ENCODE results near the gene ZNF688. TPM values are rescaled to one million over a fixed set of nuclear protein-coding genes. Genes with fewer than 3 reads are reported as not detected.

ZNF688 gene
- total and polyA plus RNA-seq, 2 of the 13 experiments (the other 11 are each of a cell fraction or from before 2014, with no cell fraction given) = 2.4 to 5.4 TPM

DNA sequence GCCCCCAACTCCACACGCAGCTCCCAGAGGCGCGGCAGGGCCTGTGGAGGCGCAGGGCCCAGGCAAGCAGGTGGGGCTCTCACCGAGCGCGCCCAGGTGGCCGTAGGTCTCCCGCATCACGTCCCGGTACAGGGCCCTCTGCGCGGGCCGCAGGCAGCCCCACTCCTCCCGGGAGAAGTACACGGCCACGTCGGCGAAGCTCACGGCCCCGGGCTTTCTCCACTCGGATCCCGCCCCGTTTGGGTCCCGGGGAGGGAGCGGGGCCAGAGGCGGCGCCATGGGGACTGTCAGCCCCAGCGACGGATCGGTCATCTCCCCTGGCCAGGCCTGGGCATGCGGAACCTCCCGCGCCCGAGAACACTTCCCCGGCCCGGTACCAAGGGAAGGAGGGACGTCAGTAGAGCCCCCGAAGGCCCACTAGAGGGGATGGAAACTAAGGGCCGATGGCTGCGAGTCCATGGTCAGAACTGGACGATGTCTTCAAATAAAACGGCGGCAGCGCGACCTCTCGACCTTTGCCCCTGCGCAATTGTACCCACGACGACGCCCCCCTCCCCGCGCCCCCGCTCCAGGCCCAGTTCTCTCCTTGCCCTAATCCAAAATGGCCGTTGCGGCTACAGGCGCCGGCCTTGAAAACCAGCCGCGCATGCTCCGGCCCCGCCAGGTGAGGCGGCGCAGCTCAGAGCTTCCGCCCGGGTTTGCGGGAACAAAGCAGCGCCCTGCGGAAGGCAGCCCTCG, 37.0 kb downstream of the ZNF688 start, which contains the start of gene ZNF747 (continued):
- TF ChIP-seq, protein P1, sequence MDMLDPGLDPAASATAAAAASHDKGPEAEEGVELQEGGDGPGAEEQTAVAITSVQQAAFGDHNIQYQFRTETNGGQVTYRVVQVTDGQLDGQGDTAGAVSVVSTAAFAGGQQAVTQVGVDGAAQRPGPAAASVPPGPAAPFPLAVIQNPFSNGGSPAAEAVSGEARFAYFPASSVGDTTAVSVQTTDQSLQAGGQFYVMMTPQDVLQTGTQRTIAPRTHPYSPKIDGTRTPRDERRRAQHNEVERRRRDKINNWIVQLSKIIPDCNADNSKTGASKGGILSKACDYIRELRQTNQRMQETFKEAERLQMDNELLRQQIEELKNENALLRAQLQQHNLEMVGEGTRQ (IDR thresholded peaks at IDR 0.05; ENCODE audit: low read depth, low read length) = no peak
- TF ChIP-seq, protein P1 (CRISPR knock-in tag; IDR thresholded peaks at IDR 0.05; ENCODE audit: borderline replicate concordance) = peak; percentile 60
- TF ChIP-seq, protein P2, sequence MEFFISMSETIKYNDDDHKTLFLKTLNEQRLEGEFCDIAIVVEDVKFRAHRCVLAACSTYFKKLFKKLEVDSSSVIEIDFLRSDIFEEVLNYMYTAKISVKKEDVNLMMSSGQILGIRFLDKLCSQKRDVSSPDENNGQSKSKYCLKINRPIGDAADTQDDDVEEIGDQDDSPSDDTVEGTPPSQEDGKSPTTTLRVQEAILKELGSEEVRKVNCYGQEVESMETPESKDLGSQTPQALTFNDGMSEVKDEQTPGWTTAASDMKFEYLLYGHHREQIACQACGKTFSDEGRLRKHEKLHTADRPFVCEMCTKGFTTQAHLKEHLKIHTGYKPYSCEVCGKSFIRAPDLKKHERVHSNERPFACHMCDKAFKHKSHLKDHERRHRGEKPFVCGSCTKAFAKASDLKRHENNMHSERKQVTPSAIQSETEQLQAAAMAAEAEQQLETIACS (CRISPR knock-in tag; IDR thresholded peaks at IDR 0.05) = peak; percentile 59; the same call in 1 of the 2 replicates
- TF ChIP-seq ZNF724P (CRISPR knock-in tag; IDR thresholded peaks at IDR 0.05; ENCODE audit: borderline replicate concordance) (no peak), PHF21A (CRISPR knock-in tag; IDR thresholded peaks at IDR 0.05) (peak; percentile 97), ARNT2 (CRISPR knock-in tag; IDR thresholded peaks at IDR 0.05; ENCODE audit: low read depth) (no peak), CREB3 (CRISPR knock-in tag; IDR thresholded peaks at IDR 0.05) (no peak), MLX (CRISPR knock-in tag; IDR thresholded peaks at IDR 0.05) (0 out of 2 replicates have a peak, but pooled peaks have one; percentile 41), GATAD1 (CRISPR knock-in tag; IDR thresholded peaks at IDR 0.05) (peak; percentile 90), ZNF646 (CRISPR knock-in tag; IDR thresholded peaks at IDR 0.05) (0 out of 2 replicates have a peak, but pooled peaks have one; percentile 21), HDAC1 (CRISPR knock-in tag; IDR thresholded peaks at IDR 0.05) (peak; percentile 86)
- TF ChIP-seq, protein P3, sequence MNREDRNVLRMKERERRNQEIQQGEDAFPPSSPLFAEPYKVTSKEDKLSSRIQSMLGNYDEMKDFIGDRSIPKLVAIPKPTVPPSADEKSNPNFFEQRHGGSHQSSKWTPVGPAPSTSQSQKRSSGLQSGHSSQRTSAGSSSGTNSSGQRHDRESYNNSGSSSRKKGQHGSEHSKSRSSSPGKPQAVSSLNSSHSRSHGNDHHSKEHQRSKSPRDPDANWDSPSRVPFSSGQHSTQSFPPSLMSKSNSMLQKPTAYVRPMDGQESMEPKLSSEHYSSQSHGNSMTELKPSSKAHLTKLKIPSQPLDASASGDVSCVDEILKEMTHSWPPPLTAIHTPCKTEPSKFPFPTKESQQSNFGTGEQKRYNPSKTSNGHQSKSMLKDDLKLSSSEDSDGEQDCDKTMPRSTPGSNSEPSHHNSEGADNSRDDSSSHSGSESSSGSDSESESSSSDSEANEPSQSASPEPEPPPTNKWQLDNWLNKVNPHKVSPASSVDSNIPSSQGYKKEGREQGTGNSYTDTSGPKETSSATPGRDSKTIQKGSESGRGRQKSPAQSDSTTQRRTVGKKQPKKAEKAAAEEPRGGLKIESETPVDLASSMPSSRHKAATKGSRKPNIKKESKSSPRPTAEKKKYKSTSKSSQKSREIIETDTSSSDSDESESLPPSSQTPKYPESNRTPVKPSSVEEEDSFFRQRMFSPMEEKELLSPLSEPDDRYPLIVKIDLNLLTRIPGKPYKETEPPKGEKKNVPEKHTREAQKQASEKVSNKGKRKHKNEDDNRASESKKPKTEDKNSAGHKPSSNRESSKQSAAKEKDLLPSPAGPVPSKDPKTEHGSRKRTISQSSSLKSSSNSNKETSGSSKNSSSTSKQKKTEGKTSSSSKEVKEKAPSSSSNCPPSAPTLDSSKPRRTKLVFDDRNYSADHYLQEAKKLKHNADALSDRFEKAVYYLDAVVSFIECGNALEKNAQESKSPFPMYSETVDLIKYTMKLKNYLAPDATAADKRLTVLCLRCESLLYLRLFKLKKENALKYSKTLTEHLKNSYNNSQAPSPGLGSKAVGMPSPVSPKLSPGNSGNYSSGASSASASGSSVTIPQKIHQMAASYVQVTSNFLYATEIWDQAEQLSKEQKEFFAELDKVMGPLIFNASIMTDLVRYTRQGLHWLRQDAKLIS (CRISPR knock-in tag; IDR thresholded peaks at IDR 0.05) = no peak; the same call in 1 of the 2 replicates

Data from HepG2 (cell line).